SH-SY5Y (cell line): ENCODE measurements around the gene ACTL8.

Experiments used
- GATA2 ChIP-seq: IDR thresholded peaks from 2 replicates; pipeline ENCODE4 v1.6.1; 2011; ENCODE audit warnings: mild to moderate bottlenecking, low read depth, low read length
- GATA3 ChIP-seq: IDR thresholded peaks from 2 replicates; pipeline ENCODE4 v1.6.1; 2011; ENCODE audit warnings: low read depth, mild to moderate bottlenecking, low read length, moderate library complexity

Gene ACTL8

GRCh38 chr1:17755120-17755519, at the start of gene ACTL8:
Gene ACTL8 (plus strand): TSS chr1:17755333. CDS start chr1:17823009, 67,676 bp downstream.
- TF ChIP-seq GATA2: no peak
- no peak for TF ChIP-seq GATA3

GRCh38 chr1:17706445-17706844, 48.7 kb upstream of the ACTL8 start:
- TF ChIP-seq GATA3 (no peak), GATA2 (no peak)

- no peak for TF ChIP-seq GATA2
Measured at GRCh38 chr1:17709981-17710380, 45.2 kb upstream of the ACTL8 start.

- no peak for TF ChIP-seq GATA2
- TF ChIP-seq GATA3: no peak
Measured at GRCh38 chr1:17710889-17711576, 44.1 kb upstream of the ACTL8 start.

GRCh38 chr1:17711577-17711910, 43.6 kb upstream of the ACTL8 start:
- TF ChIP-seq GATA3 (no peak), GATA2 (no peak)

- TF ChIP-seq GATA2: no peak
- TF ChIP-seq GATA3: no peak
Measured at GRCh38 chr1:17711941-17712340, 43.2 kb upstream of the ACTL8 start.

GRCh38 chr1:17713993-17714392, 41.1 kb upstream of the ACTL8 start:
- TF ChIP-seq GATA2 (no peak), GATA3 (no peak)

- no peak for TF ChIP-seq GATA2
- TF ChIP-seq GATA3: no peak
Measured at GRCh38 chr1:17717594-17718535, 37.3 kb upstream of the ACTL8 start.

- TF ChIP-seq GATA3 (no peak), GATA2 (no peak)
Measured at GRCh38 chr1:17719874-17720273, 35.3 kb upstream of the ACTL8 start.

GRCh38 chr1:17721444-17721843, 33.7 kb upstream of the ACTL8 start:
- TF ChIP-seq GATA2 (no peak), GATA3 (no peak)

GRCh38 chr1:17723684-17724083, 31.4 kb upstream of the ACTL8 start:
- TF ChIP-seq GATA2 (no peak), GATA3 (no peak)

GRCh38 chr1:17724150-17724549, 31.0 kb upstream of the ACTL8 start:
- TF ChIP-seq GATA2: no peak
- no peak for TF ChIP-seq GATA3

GRCh38 chr1:17725084-17725719, 29.9 kb upstream of the ACTL8 start:
- no peak for TF ChIP-seq GATA3
- no peak for TF ChIP-seq GATA2

GRCh38 chr1:17725811-17726582, 29.1 kb upstream of the ACTL8 start:
- no peak for TF ChIP-seq GATA3
- no peak for TF ChIP-seq GATA2
